Measurements from ENCODE around the gene GM2A. TPM values are rescaled to one million over a fixed set of nuclear protein-coding genes. Genes with fewer than 3 reads are reported as not detected.
A peak's percentile ranks its signal among the peaks of the same experiment; 100 is the strongest.
"Not testable (repeated sequence)": the region's sequence is repeated elsewhere in the genome, so short reads cannot be mapped to it uniquely, and the experiment has no call there.

Gene GM2A
- total RNA-seq, 1 donor from 2014 or later, result 35.4 TPM

DNA sequence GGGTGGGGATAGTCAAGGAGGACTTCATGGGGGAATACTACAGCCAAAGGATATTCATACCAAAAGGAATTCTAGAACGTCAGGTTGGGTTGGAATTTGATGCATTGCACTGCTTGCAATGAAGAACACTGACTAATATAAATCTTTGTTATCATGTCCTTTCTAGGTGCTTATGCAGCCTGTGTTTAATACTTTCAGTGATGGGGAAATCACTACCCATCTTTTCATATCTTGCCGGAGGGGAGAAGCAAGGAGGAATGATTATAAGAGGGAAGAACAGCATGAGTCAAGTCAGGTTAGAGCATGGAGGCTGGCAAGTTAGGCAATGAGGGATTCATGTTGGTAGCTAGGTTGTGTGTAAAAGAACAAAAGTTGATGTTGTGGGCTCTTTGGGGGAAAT is 24.0 kb upstream of the GM2A start:
- H3K27me3 ChIP-seq (ENCODE audit: low read depth), result no peaks in the 10 kb centered on the region
- DNase-seq, result no peak
- peaks cover 26% of the 10 kb centered on the region for H3K4me1 ChIP-seq
- H3K36me3 ChIP-seq, result no peaks in the 10 kb centered on the region
- no peak overlapping the region for H3K27ac ChIP-seq (replicated peaks)
- no peaks in the 10 kb centered on the region for H3K9me3 ChIP-seq (replicated peaks)
- intact Hi-C loops (cut with micrococcal nuclease), result no loop called here
- H3K4me3 ChIP-seq, result no peak overlapping the region
- TF ChIP-seq CTCF (IDR thresholded peaks at IDR 0.05; ENCODE audit: borderline replicate concordance), result no peak

DNA sequence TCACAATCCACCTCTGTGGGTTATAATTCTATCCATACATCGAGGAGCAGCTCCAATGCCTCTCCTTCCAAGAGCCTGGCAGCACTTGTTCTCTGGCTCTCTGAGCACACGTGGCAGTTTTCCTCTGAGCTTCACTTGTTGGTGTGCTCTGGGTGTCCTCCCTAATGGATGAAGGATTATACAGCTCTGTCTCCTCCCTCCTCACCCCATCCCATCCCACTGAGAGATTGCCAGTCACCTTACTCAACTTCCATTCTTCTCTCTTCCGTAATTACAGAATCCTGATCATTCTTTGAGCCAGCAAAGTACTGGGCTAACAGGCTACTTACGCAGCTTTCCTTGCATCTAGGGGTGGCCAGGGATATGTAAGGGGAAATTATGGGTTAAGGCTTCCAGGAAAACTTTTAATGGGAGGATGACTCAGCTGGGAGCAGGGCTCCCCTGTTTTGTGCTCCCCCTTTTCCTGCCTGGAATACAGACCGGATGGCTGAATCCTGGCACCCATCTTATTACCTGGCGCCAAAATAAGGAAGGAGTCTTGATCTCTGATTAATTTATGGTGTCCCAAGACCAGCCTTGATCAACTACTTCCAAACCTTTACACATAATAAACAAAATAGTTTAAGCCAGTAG is 22.8 kb upstream of the GM2A start:
- Histone ChIP-seq H3K9me3 (replicated peaks) (no peaks in the 10 kb centered on the region), H3K4me3 (no peak overlapping the region), H3K4me1 (peaks cover 28% of the 10 kb centered on the region), H3K27me3 (ENCODE audit: low read depth) (no peaks in the 10 kb centered on the region), H3K36me3 (no peaks in the 10 kb centered on the region), H3K27ac (replicated peaks) (peak overlapping the region; percentile 18)
- intact Hi-C loops (cut with micrococcal nuclease), result no loop called here
- no peak for TF ChIP-seq CTCF (IDR thresholded peaks at IDR 0.05; ENCODE audit: borderline replicate concordance)
- no peak for DNase-seq

DNA sequence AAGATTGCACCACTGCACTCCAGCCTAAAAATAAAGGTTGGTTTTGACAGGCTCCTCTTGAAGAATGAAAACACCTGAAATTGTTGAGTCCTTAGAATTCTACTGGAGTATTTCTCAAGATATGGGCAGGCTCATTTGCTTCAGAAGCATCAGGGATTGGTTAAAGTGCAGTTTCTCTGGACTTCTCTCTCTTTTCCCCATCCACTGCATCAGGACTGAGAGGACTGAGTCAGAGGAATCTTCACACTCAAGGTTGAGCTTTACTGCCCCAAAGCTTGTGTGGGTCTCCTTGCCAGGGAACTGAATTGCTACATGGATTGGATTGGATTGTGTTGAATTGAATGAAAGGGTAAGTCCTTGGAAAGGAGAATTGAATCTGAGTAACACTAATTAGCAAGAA is 21.6 kb upstream of the GM2A start:
- Histone ChIP-seq H3K4me3 (no peak overlapping the region), H3K9me3 (replicated peaks) (no peaks in the 10 kb centered on the region), H3K27me3 (ENCODE audit: low read depth) (no peaks in the 10 kb centered on the region), H3K4me1 (peaks cover 32% of the 10 kb centered on the region), H3K27ac (replicated peaks) (no peak overlapping the region), H3K36me3 (no peaks in the 10 kb centered on the region)
- intact Hi-C loops (cut with micrococcal nuclease), result no loop called here
- no peak for TF ChIP-seq CTCF (IDR thresholded peaks at IDR 0.05; ENCODE audit: borderline replicate concordance)
- no peak for DNase-seq

DNA sequence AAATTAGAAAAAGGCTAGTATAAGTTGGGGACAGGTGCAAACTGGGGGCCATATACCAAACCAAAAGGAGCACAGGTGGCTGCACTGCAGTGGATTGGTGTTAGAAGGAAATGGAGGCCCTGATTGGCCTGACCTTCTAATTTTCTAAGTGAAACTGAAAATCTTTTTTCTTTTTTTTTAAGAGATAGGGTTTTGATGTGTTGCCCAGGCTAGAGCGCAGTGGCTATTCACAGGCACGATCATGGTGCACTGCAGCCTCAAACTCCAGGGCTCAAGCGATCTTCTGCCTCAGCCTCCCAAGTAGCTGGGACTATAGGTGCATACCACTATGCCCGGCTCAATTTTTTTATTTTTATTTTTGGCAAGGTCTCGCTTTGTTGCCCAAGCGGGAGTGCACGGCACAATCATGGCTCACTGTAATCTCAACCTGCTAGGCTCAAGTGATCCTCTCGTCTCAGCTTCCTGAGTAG is 19.3 kb upstream of the GM2A start:
- intact Hi-C loops (cut with micrococcal nuclease), result no loop called here
- no peak overlapping the region for H3K4me3 ChIP-seq
- H3K36me3 ChIP-seq, result no peaks in the 10 kb centered on the region
- H3K9me3 ChIP-seq (replicated peaks), result no peaks in the 10 kb centered on the region
- no peak for DNase-seq
- H3K4me1 ChIP-seq, result peaks cover 48% of the 10 kb centered on the region
- peak overlapping the region; percentile 91 for H3K27ac ChIP-seq (replicated peaks)
- no peaks in the 10 kb centered on the region for H3K27me3 ChIP-seq (ENCODE audit: low read depth)
- no peak for TF ChIP-seq CTCF (IDR thresholded peaks at IDR 0.05; ENCODE audit: borderline replicate concordance)

DNA sequence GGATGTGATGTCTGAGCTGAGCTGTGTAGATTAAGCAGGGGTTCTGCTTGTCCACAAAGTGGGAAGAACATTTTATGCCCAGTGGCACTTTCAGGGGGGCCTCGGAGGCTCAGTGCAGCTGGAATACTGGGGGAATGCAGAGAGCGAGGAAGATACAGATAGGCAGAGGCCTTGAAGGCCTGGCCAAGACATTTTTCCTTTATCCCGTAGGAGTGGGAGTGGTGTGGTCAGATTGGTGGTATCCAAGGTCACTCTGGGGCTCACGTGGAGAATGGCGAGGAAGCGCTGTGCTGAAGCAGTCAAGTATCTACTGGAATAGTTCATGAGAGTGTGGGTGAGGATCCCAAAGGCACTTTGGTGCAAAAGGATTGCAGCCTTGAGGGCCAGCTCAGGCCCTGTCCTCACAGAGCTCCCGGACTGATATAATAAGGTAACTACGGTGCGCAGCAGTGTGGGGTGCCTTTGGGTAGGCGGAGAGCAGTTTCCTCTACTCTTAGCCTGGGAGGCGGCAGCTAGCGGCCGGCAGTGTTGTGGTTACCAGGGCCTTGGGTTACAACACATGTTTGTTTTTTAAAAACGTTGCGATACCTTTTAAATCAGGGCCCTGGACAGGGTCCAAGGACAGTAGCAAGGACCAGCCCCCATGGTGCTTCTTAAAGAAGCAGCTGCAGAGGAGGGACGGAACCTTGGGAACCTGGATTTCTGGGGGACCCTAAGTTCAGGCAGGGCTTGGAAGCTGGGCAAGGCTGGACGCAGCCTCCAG is 18.3 kb upstream of the GM2A start:
- peak overlapping the region; percentile 91 for H3K27ac ChIP-seq (replicated peaks)
- H3K4me1 ChIP-seq, result peaks cover 58% of the 10 kb centered on the region
- H3K27me3 ChIP-seq (ENCODE audit: low read depth), result no peaks in the 10 kb centered on the region
- H3K36me3 ChIP-seq, result no peaks in the 10 kb centered on the region
- peak; percentile 76 for DNase-seq
- H3K4me3 ChIP-seq, result peak overlapping the region; percentile 42
- H3K9me3 ChIP-seq (replicated peaks), result no peaks in the 10 kb centered on the region
- TF ChIP-seq CTCF (IDR thresholded peaks at IDR 0.05; ENCODE audit: borderline replicate concordance), result no peak
- intact Hi-C loops (cut with micrococcal nuclease), result loop anchor here (5.0 kb wide), 1 partner anchor 67 kb away; no protein-coding TSS in a partner anchor

- intact Hi-C loops (cut with micrococcal nuclease), result loop anchor here (5.0 kb wide), 1 partner anchor 68 kb away; no protein-coding TSS in a partner anchor
- not testable (repeated sequence) for H3K27me3 ChIP-seq (ENCODE audit: low read depth); H3K9me3 ChIP-seq (replicated peaks); DNase-seq; H3K36me3 ChIP-seq
- Histone ChIP-seq H3K4me1 (peaks cover 53% of the 10 kb centered on the region), H3K27ac (replicated peaks) (peak overlapping the region; percentile 91), H3K4me3 (peak overlapping the region; percentile 42)
These were observed 17.8 kb upstream of the GM2A start for GRCh38 chr5:151235239-151235571.

Data from left ventricle myocardium inferior (tissue), 1 donor.